GM12873 (cell line): ENCODE data around the gene TRIM2.

ENCODE experiments used
- CTCF ChIP-seq: IDR thresholded peaks from 2 replicates; pipeline ENCODE4 v1.5.1; 2012; ENCODE audit warnings: low read depth, mild to moderate bottlenecking, moderate library complexity, low read length, control low read depth; ENCODE audit not compliant: insufficient read depth; ENCODE audit errors: missing control alignments

TRIM2 gene

GRCh38 chr4:153204247-153204671, at the start of gene TRIM2:
Gene TRIM2 (plus strand): TSS chr4:153204443. CDS start chr4:153204531, 88 bp downstream.
- TF ChIP-seq CTCF: no peak

GRCh38 chr4:153155686-153156085, 48.6 kb upstream of the TRIM2 start:
- TF ChIP-seq CTCF: no peak

GRCh38 chr4:153156263-153156662, 48.0 kb upstream of the TRIM2 start:
- peak; percentile 47 for TF ChIP-seq CTCF

- no peak for TF ChIP-seq CTCF
These were observed 47.5 kb upstream of the TRIM2 start for GRCh38 chr4:153156721-153157120.

GRCh38 chr4:153159016-153159415, 45.2 kb upstream of the TRIM2 start:
- TF ChIP-seq CTCF: peak; percentile 4

- TF ChIP-seq CTCF: no peak
These were observed 44.5 kb upstream of the TRIM2 start for GRCh38 chr4:153159728-153160221.

- no peak for TF ChIP-seq CTCF
These were observed 43.4 kb upstream of the TRIM2 start for GRCh38 chr4:153160821-153161220.
